ENCODE results near the gene ASIC4. TPM values are rescaled to one million over a fixed set of nuclear protein-coding genes. Genes with fewer than 3 reads are reported as not detected.

The ASIC4 gene, protein sequence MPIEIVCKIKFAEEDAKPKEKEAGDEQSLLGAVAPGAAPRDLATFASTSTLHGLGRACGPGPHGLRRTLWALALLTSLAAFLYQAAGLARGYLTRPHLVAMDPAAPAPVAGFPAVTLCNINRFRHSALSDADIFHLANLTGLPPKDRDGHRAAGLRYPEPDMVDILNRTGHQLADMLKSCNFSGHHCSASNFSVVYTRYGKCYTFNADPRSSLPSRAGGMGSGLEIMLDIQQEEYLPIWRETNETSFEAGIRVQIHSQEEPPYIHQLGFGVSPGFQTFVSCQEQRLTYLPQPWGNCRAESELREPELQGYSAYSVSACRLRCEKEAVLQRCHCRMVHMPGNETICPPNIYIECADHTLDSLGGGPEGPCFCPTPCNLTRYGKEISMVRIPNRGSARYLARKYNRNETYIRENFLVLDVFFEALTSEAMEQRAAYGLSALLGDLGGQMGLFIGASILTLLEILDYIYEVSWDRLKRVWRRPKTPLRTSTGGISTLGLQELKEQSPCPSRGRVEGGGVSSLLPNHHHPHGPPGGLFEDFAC
- polyA plus RNA-seq (2012; ENCODE audit: insufficient read depth, insufficient read length): not detected

DNA sequence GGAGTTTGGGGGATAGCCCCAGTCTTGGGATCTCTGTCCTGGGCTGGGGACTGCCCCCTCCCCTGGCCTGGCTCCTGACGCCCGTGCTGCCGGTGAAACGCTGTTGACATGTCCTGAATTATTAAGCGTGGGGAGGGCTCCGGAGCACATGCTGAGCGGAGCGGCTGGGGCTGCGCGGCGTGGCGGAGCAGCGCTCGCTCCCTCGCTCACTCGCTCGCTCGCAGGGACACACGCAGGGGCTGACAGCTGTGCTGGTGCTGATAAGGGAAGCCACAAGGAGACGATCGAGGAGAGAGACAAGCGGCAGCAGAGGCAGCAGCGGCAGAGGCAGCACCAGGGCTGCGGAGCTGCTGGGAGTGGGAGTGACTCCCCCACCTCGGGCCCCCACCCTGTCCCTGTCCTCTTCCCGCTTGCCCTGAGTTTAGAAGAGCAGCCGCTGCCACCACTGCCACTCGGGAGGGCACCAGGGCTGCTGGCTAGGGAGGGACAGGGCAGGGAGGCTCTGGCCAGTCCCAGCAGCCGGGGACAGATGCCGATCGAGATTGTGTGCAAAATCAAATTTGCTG lies at the start of gene ASIC4:
Gene ASIC4 (plus strand): TSS at position 287 of the 566 bp plus-strand sequence. CDS start 243 bp downstream, at position 530.
- peak within 1 kb of the TSS; percentile 31 for H3K4me3 ChIP-seq (ENCODE audit: low read length)
- peak; percentile 69 for DNase-seq (ENCODE audit: low read depth, low spot score)

DNA sequence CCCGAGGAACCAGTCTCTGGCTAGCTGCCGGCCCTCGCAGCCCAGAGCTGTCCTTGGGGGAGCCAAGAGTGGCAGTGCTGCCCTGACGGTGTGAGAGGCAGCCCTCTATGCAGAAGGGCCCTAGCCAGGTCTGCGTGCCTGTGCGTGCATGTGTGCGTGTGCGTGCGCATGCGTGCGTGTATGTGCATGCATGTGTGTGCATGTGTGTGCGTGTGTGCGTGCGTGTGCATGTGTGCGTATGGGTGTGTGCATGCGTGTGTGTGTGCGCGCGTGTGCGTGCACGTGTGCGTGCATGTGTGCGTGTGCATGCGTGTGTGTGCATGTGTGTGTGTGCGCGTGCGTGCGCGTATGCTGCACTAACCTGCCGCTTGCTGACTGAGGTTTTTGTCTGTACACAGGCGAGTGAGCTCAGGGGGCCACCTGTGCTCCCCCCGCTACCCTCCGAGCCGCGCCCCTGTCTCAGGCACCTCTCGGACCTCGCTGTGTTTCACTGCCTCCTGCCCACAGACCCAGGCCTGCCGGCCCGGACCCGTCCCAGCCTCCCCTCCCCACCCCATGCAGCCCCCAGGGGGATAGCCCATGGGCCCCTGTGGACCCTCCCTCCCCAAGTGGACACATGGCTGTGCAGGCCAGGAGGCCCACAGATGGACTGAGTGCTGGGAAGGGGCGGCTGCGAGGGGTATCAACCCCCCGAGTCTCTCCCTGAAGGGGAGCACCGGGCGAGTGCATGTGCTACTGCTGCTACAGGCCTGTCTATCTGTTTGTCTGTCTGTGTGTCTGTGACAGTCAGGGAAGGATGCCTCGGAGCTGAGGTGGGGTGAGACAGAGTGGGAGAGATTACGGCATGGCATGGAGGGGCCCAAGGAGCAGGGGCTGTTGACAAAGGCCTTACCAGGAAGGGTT lies 48.4 kb upstream of the ASIC4 start:
- DNase-seq (ENCODE audit: low read depth, low spot score): no peak
- no peak overlapping the region for H3K4me3 ChIP-seq (ENCODE audit: low read length)

DNA sequence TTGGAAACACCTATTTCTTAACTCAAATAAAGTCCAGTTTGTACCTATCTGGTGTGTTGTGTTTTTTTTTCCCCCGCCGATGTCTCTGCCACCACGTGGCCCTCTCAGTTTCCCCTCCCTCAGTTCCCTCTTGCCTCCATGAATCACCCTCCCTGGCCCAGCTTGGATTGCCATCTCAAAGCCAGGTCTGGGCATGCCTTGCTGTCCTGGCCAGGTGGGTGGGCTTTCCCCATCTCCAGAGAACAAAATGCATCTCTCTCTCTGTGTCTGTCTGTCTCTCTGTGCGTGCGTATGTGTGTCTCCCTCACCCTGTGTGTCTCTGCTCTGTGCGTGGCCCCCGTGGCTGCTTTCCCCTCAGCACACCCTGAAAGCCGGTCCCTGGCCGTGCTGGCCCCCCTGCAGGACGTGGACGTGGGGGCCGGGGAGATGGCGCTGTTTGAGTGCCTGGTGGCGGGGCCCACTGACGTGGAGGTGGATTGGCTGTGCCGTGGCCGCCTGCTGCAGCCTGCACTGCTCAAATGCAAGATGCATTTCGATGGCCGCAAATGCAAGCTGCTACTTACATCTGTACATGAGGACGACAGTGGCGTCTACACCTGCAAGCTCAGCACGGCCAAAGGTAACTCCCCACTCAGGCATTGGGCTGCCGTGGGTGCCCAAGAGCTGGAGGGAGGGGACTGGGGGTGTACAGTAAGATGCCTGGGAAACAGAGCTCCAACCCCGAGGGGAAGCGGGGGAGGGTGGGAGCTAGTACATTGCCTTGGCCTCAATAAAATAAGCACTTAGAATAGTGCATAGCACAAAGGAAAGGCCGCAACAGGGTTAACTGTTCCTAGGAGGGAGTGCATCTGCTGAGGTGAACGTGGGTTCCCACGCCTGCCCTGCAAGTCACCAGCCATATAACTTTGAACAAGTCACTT lies 47.2 kb upstream of the ASIC4 start:
- no peak overlapping the region for H3K4me3 ChIP-seq (ENCODE audit: low read length)

GRCh38 chr2:219467736-219468075 lies 46.6 kb upstream of the ASIC4 start:
- H3K4me3 ChIP-seq (ENCODE audit: low read length): no peak overlapping the region
- DNase-seq (ENCODE audit: low read depth, low spot score): no peak

More for the DNA sequence above, 47.2 kb upstream of the ASIC4 start:
- DNase-seq (ENCODE audit: low read depth, low spot score): no peak

DNA sequence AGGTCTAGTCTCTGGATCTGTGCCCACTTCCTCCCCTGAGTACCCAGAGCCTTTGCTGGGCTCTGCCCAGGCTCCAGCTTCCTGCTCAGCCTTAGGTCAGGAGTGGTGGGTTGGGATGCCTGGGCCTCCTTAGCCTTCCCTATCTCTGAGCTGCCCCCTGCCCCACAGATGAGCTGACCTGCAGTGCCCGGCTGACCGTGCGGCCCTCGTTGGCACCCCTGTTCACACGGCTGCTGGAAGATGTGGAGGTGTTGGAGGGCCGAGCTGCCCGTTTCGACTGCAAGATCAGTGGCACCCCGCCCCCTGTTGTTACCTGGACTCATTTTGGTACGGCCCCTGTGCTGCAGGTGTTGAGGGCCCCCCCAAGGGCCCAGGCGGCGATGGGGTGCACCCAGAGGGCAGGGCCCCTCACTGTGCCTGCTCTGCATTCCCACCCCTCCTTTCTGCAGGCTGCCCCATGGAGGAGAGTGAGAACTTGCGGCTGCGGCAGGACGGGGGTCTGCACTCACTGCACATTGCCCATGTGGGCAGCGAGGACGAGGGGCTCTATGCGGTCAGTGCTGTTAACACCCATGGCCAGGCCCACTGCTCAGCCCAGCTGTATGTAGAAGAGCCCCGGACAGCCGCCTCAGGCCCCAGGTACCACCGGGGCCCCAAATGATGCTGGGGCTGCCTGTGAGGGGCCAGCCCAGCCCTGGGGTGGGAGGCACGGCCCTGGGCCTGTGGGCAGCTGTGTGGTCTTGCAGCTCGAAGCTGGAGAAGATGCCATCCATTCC lies 45.7 kb upstream of the ASIC4 start:
- no peak for DNase-seq (ENCODE audit: low read depth, low spot score)
- no peak overlapping the region for H3K4me3 ChIP-seq (ENCODE audit: low read length)

DNA sequence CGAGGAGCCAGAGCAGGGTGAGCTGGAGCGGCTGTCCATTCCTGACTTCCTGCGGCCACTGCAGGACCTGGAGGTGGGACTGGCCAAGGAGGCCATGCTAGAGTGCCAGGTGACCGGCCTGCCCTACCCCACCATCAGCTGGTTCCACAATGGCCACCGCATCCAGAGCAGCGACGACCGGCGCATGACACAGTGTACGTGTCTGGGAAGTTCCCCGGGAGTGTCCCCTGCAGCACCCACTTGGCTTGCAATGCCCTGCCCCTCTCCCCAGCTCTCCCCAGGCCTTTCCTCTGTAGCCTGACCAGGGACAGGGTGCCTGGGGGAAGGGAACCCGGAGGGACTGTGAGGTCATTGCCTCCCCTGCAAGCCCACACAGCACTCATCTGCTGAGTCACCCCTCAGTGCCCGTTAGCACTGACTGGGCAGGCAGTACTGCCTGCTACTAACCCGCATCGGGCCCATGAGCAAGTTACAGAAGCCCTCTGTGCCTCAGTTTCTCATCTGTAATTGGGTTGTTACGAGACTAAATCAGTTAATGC lies 45.0 kb upstream of the ASIC4 start:
- DNase-seq (ENCODE audit: low read depth, low spot score): no peak
- H3K4me3 ChIP-seq (ENCODE audit: low read length): no peak overlapping the region

- no peak overlapping the region for H3K4me3 ChIP-seq (ENCODE audit: low read length)
- no peak for DNase-seq (ENCODE audit: low read depth, low spot score)
Measured at GRCh38 chr2:219470429-219470828, 43.9 kb upstream of the ASIC4 start.

- no peak for DNase-seq (ENCODE audit: low read depth, low spot score)
- no peak overlapping the region for H3K4me3 ChIP-seq (ENCODE audit: low read length)
Measured at GRCh38 chr2:219471476-219472371, 42.6 kb upstream of the ASIC4 start.

- H3K4me3 ChIP-seq (ENCODE audit: low read length): no peak overlapping the region
- no peak for DNase-seq (ENCODE audit: low read depth, low spot score)
Measured at GRCh38 chr2:219472629-219473187, 41.6 kb upstream of the ASIC4 start.

DNA sequence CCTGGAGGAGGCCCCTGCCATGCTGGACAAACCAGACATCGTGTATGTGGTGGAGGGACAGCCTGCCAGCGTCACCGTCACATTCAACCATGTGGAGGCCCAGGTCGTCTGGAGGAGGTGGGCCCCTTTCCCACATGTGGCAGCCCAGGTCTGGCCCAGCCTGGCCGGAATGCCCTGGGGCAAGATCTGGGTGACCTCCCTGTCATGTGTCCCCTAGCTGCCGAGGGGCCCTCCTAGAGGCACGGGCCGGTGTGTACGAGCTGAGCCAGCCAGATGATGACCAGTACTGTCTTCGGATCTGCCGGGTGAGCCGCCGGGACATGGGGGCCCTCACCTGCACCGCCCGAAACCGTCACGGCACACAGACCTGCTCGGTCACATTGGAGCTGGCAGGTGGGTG lies 40.8 kb upstream of the ASIC4 start:
- DNase-seq (ENCODE audit: low read depth, low spot score): no peak
- H3K4me3 ChIP-seq (ENCODE audit: low read length): no peak overlapping the region

DNA sequence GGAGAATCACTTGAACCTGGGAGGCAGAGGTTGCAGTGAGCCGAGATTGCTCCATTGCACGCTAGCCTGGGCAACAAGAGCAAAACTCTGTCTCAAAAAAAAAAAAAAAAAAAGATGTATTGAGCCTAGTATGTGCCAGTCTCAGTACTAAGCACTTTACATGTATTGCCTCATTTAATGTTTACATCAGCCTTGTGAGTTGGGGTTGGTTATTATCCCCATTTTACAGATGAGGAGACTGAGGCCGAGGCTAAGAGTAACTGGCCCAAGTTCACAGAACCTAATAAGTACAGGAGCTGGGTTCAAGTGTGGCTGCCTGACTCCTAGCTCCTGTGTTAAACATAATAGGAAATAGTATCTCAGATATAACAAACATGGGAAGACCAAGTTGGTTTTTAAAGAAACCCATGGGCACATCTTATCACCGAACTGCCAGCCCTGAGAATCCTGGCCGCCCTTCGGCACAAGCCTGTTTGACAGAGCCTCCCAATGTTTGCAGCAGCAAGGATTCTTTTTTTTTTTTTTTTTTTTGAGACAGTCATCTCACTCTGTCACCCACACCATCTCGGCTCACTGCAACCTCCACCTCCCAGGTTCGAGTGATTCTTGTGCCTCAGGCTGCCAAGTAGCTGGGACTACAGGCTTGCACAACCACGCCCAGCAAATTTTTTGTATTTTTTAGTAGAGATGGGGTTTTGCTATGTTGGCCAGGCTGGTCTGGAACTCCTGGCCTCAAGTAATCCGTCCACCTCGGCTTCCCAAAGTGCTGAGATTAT lies 39.8 kb upstream of the ASIC4 start:
- no peak overlapping the region for H3K4me3 ChIP-seq (ENCODE audit: low read length)
- no peak for DNase-seq (ENCODE audit: low read depth, low spot score)

GRCh38 chr2:219475278-219475677 lies 39.0 kb upstream of the ASIC4 start:
- no peak for DNase-seq (ENCODE audit: low read depth, low spot score)
- H3K4me3 ChIP-seq (ENCODE audit: low read length): no peak overlapping the region

DNA sequence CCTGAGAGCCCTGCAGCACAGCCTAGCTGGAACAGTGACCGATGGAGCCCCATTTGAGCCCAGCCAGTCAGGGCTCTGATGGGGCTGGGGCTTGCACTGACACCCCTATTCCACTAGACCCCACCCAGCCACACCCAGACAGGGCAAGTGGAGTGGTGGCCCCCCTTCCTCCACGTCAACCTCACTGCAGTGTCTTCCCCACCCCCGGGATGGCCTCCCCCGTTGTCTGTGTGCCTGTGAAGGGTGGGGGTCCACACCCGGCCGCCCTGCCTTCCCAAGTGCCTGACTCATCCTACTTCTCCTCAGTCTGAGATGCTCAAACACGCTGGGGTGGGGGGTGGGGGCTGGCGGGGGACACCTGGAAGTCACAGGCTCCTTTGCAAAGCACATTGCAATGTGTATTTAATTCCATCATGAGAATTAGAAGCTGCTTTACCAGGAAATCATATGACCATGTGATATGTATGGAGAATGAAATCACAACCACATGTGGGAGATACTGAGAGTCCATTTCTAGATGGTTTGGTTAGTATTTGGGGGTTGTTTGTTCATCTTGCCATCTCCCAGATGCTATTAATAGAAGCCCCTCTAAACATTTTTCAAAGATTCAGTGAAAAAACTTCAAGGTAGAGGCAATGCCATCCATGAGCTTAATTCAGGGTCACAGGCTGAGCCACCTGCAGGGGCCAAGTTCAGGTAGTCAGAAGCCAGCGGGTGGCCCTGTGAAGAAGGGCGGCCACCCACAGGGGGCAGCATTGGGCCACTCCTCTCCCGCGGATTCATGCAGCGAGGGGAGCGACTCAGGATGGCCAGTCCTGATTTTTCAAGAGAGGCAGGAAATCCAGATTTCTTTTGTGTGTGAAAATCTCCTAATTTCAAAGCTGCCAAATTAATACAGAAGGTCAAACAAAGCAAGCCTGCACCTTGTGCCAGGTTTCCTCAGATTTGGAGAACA lies 38.3 kb upstream of the ASIC4 start:
- no peak overlapping the region for H3K4me3 ChIP-seq (ENCODE audit: low read length)
- DNase-seq (ENCODE audit: low read depth, low spot score): no peak

DNA sequence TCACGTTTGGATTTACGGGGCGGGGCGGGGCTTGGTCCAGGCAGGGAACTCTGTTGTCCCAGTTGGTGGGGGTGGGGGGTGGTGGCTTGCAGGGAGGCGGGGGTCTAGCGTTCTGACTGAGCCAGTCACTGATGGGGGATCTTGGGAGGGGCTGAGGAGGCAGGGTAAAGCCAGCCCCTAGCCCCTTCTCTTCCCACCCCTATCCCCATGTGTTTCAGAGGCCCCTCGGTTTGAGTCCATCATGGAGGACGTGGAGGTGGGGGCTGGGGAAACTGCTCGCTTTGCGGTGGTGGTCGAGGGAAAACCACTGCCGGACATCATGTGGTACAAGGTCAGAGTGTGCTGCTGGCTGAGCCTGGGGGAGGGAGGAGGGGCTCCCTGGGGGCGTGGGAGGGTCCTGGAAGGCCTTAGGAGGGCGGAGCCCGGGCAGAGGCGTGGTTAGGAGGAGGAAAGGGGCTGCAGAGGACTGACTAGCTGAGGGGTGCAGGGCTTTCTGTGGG lies 37.6 kb upstream of the ASIC4 start:
- H3K4me3 ChIP-seq (ENCODE audit: low read length): no peak overlapping the region
- DNase-seq (ENCODE audit: low read depth, low spot score): no peak

Data from Jurkat, Clone E6-1 (cell line).